Measurements from ENCODE around the gene ACP7. TPM values are rescaled to one million over a fixed set of nuclear protein-coding genes. Genes with fewer than 3 reads are reported as not detected.

ACP7 gene
- total and polyA plus RNA-seq, 9 of the 15 experiments (the other 6 are each of a cell fraction or from before 2014, with no cell fraction given), result not detected

- ATAC-seq, result no peak
- H3K27me3 ChIP-seq (ENCODE audit: control insufficient read depth in 2 of 2, insufficient read depth in 2 of 2, low read length in 2 of 2), result peaks cover 9 to 31% of the 10 kb centered on the region in 2 experiments; a peak in 4 of 5 replicates
- H4K20me1 ChIP-seq (replicated peaks; ENCODE audit: control insufficient read depth, insufficient read depth, low read length), result no peaks in the 10 kb centered on the region
- H3K4me1 ChIP-seq (replicated peaks in 1 of 2; ENCODE audit: control insufficient read depth in 2 of 2, insufficient read depth in 2 of 2, low read length in 2 of 2), result no peaks in the 10 kb centered on the region; a peak in 1 of 5 replicates
- no peak overlapping the region for H3K4me2 ChIP-seq (ENCODE audit: insufficient read depth, low read length)
- no peak overlapping the region for H3K4me3 ChIP-seq
- TF ChIP-seq ZNF512 (tag; IDR thresholded peaks at IDR 0.05), result peak; percentile 43
- no peak for TF ChIP-seq POLR2H (tag; IDR thresholded peaks at IDR 0.05; ENCODE audit: low read depth)
- 0% methylated on average over 3 of the region's 3 CpGs for WGBS (ENCODE audit: insufficient coverage, low coverage, missing lambda C conversion rate)
- H3K27ac ChIP-seq (ENCODE audit: extremely low read depth, low read depth, low read length), result no peak overlapping the region
- no peaks in the 10 kb centered on the region for H3K9me3 ChIP-seq (replicated peaks; ENCODE audit: control insufficient read depth, insufficient read depth, low read depth, low read length)
- ChIA-PET CTCF (ENCODE audit: low intra/inter-chr PET ratio) (no interaction called here), POLR2A (interaction anchor here (0.6 to 1.1 kb wide), 3 partner anchors 8 to 371 kb away, joined by 3 read pairs; partner anchors contain the start of gene SUPT5H)
- FAIRE-seq, result no peak
- H3K36me3 ChIP-seq (ENCODE audit: control insufficient read depth, insufficient read depth, low read length), result no peaks in the 10 kb centered on the region
- no peaks in the 10 kb centered on the region for H3K9me1 ChIP-seq (ENCODE audit: control insufficient read depth, insufficient read depth, low read length)
- H3K9ac ChIP-seq (ENCODE audit: insufficient read depth in 1 of 2, low read depth in 2 of 2, low read length in 2 of 2), result no peak overlapping the region
- no peak overlapping the region for H2AFZ ChIP-seq (ENCODE audit: low read depth, low read length)
- H3K79me2 ChIP-seq (ENCODE audit: control insufficient read depth, insufficient read depth, low read length), result no peaks in the 10 kb centered on the region
- intact Hi-C loops (cut with micrococcal nuclease), result no loop called here
- BruUV-seq (replicated peaks), result no TSS peak
- in situ Hi-C loops (cut with MboI), result no loop called here
- DNase-seq (ENCODE audit: extremely low read depth in 1 of 4, low spot score in 3 of 4), result no peak
Measured at GRCh38 chr19:39074205-39074692, 9.9 kb upstream of the ACP7 start.

- Histone ChIP-seq H3K9me1 (ENCODE audit: control insufficient read depth, insufficient read depth, low read length) (no peaks in the 10 kb centered on the region), H3K4me2 (ENCODE audit: insufficient read depth, low read length) (no peak overlapping the region), H3K9me3 (replicated peaks; ENCODE audit: control insufficient read depth, insufficient read depth, low read depth, low read length) (no peaks in the 10 kb centered on the region), H3K9ac (ENCODE audit: insufficient read depth in 1 of 2, low read depth in 2 of 2, low read length in 2 of 2) (no peak overlapping the region), H3K79me2 (ENCODE audit: control insufficient read depth, insufficient read depth, low read length) (no peaks in the 10 kb centered on the region), H3K4me1 (replicated peaks in 1 of 2; ENCODE audit: control insufficient read depth in 2 of 2, insufficient read depth in 2 of 2, low read length in 2 of 2) (no peaks in the 10 kb centered on the region; a peak in 1 of 5 replicates), H3K36me3 (ENCODE audit: control insufficient read depth, insufficient read depth, low read length) (no peaks in the 10 kb centered on the region), H4K20me1 (replicated peaks; ENCODE audit: control insufficient read depth, insufficient read depth, low read length) (no peaks in the 10 kb centered on the region), H3K27me3 (ENCODE audit: control insufficient read depth in 2 of 2, insufficient read depth in 2 of 2, low read length in 2 of 2) (peaks cover 9 to 31% of the 10 kb centered on the region in 2 experiments; a peak in 3 of 5 replicates), H2AFZ (ENCODE audit: low read depth, low read length) (no peak overlapping the region), H3K4me3 (no peak overlapping the region), H3K27ac (ENCODE audit: extremely low read depth, low read depth, low read length) (no peak overlapping the region)
- in situ Hi-C loops (cut with MboI) (no loop called here), intact Hi-C loops (cut with micrococcal nuclease) (no loop called here)
- ATAC-seq (no peak), DNase-seq (ENCODE audit: extremely low read depth in 1 of 4, low spot score in 3 of 4) (no peak), FAIRE-seq (no peak)
- ChIA-PET POLR2A (interaction anchor here (0.6 to 1.1 kb wide), 3 partner anchors 9 to 371 kb away, joined by 3 read pairs; partner anchors contain the start of gene SUPT5H), CTCF (ENCODE audit: low intra/inter-chr PET ratio) (no interaction called here)
- WGBS (ENCODE audit: insufficient coverage, low coverage, missing lambda C conversion rate), result 4% methylated on average over 6 of the region's 6 CpGs
- no TSS peak for BruUV-seq (replicated peaks)
- TF ChIP-seq ZNF121 (CRISPR knock-in tag; conservative IDR thresholded peaks at IDR 0.05) (peak; percentile 75), CBX2 (IDR thresholded peaks at IDR 0.05; ENCODE audit: insufficient read depth, low read length, poor library complexity, severe bottlenecking) (no peak)
Measured at GRCh38 chr19:39074942-39075341, 9.2 kb upstream of the ACP7 start.

Data from K562 (cell line).